GM12801 (cell line): Measurements from ENCODE around the gene CTNND1.

ENCODE experiments used
- TF ChIP-seq, protein P1 (sequence below): IDR thresholded peaks from one replicate; pipeline ENCODE4 v1.5.1; 2011; ENCODE audit warnings: control low read depth; ENCODE audit not compliant: insufficient read length; ENCODE audit errors: extremely low read depth

Gene CTNND1

DNA sequence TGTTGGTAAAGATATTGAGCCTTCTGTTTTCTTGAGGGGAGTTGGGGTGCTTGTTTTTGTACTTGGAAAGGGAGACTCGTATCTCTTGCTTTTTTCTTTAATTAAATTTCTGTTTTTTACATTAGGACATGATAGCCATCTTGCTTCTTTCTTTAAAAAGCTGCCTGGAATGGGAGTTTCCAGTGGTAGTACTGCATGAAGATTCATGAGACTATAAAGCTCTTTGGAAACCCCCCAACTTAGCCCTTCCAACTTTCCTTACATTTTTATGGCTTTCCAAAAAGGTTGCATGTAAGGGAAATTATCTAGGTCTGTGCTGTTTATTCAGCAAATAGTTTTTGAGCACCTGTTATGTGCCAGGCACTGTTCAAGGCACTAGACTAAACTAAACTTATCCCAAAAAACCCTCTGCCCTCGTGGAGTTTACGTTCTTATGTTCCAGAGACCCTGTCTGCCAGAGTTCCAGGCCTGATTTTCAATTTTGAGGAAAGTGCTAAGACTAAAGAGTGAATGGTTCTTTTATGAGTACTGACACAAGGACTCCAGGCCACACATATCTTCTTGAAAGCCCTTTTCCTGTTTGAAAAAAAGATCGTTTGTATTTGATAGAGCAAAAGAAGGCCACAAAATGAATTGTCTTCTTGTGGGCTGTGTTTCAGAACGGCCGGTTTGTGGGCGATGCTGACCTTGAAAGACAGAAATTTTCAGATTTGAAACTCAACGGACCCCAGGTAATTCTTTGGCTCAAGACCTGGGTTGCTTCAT, 31.9 kb downstream of the CTNND1 start:
- TF ChIP-seq, protein P1, sequence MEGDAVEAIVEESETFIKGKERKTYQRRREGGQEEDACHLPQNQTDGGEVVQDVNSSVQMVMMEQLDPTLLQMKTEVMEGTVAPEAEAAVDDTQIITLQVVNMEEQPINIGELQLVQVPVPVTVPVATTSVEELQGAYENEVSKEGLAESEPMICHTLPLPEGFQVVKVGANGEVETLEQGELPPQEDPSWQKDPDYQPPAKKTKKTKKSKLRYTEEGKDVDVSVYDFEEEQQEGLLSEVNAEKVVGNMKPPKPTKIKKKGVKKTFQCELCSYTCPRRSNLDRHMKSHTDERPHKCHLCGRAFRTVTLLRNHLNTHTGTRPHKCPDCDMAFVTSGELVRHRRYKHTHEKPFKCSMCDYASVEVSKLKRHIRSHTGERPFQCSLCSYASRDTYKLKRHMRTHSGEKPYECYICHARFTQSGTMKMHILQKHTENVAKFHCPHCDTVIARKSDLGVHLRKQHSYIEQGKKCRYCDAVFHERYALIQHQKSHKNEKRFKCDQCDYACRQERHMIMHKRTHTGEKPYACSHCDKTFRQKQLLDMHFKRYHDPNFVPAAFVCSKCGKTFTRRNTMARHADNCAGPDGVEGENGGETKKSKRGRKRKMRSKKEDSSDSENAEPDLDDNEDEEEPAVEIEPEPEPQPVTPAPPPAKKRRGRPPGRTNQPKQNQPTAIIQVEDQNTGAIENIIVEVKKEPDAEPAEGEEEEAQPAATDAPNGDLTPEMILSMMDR = no peak

DNA sequence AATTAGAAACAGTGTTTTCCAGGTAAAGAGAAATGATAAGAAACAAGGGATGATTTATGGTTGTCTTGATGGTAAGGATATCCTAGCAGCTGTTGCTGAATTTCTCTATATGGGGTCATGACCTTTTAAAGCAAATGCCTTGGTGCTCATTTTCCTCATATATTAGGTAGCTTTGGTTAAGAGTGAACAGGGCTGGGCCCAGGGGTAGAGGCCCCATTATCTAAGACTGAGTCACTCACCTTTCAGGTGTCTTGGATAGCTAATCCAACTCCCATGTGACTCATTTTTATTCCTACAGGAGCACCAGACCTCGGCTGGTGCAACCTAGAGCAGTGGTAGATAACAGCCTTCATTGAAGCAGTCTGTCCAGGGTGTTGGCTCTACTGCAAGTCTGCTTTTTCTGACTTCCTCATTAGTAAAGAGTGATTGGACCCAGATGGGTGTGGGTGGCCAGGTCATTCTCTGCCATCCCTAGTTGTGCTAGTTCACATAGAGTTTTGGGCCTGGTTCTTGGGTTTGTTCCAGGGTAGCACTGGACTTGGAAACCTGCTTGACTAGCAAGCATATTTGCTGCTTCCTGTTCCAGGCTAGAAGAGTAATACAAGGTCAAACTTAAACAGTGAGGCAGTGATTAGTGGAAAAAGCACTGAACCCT, 37.4 kb downstream of the CTNND1 start:
- TF ChIP-seq, protein P1 = no peak

DNA sequence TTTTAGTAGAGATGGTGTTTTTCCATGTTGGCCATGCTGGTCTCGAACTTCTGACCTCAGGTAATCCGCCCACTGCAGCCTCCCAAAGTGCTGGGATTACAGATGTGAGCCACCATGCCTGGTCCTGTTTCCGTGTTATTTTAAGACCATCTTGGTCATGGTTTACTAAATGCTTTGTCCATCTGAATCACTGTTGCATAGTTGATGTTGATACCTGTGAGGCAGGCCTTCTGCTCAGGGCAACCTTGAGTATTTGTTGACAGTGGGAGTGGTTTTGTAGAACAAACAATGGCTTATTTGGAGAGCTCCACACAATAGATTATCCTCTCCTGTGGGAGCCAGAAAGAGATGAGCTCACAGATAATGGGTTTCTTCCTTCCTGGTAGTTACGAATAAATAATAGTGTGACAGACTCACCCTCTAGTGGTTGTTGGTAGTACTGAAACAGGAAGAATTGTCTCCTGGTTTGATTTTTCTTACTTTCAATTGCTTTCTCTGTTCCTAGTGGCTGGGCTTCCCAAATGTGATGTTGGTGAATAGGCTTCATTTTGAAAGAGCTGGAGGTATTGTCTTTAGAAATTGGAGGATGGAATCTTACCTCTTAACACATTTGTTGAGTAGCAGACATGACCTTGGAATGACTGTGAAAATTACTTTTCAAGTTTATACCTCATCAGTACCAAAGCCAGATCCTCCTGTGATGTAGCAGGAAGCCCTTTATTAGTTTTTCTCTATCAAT, 39.0 kb downstream of the CTNND1 start:
- TF ChIP-seq, protein P1 = peak; percentile 39

DNA sequence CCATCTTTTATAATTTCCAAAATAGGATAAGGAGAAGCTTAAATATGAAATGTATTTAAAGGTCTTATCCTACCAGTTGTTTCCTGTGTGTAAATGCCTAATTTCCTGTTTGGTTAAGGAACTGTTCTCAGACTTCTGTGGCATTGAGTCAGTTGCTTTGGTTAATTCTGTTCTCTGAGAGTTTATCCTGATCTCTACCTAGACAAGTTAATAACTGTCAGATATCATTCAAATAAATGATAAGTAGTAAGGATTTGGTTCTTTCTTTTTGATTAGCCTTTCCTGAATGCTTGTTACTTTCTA, 39.5 kb downstream of the CTNND1 start:
- TF ChIP-seq, protein P1 = no peak

DNA sequence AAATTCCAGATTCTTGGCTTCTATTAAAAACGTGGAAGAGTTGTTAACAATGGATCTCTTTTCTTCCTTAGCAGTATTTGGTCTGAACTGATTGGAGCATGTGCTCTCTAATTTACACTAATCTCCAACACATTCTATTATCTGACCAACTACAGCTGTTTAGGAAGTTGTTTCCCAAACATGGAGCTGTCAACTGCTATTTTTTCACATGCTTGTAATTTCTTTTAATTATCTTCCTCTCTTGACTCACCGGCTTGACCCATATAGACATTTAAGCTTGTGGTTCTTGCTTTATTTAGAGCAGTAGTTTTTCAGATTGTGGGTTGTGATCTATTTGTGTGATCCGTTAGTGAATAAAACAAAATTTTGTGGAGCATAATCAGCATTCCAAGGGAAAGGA, 40.8 kb downstream of the CTNND1 start:
- TF ChIP-seq, protein P1 = no peak

DNA sequence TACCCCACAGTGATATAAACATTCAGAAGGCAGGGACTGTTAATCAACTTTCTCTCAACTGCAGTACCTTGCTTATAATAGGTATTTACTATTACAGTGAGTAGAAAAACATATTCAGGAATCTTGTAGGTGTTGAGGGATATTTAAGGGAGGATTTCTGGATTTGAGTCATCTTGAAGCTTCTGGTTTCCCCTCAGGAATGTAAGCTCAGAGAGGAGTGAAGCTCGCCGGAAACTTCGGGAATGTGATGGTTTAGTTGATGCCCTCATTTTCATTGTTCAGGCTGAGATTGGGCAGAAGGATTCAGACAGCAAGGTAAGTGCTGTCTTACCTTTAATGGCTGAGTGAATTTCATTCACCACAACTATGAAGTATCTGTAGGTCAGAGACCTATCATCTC, 42.9 kb downstream of the CTNND1 start:
- TF ChIP-seq, protein P1 = no peak

DNA sequence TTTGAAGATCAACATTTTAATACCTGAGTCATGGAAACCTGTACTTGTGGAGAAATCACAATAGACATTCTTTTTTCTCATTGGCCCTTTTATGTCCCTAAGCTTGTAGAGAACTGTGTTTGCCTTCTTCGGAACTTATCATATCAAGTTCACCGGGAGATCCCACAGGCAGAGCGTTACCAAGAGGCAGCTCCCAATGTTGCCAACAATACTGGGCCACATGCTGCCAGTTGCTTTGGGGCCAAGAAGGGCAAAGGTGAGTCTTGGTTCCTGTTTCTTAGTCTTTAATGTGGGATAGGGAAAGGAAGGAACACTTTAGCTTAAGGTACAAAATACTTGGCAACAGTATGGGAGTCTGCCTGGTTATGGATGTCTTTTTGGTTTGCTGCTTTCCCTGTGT, 44.2 kb downstream of the CTNND1 start:
- TF ChIP-seq, protein P1 = no peak
